Measurements from ENCODE around the gene ITGA1.

GRCh38 chr5:52910071-52910470 lies 122.4 kb downstream of the ITGA1 start:
- TF ChIP-seq CTCF (IDR thresholded peaks at IDR 0.05) (no peak), POLR2A (IDR thresholded peaks at IDR 0.05) (no peak)
